ENCODE measurements around the gene SLC45A3.

Gene SLC45A3

GRCh38 chr1:205701420-205701819 lies 21.1 kb upstream of the SLC45A3 start:
- Histone ChIP-seq H3K9me3 (ENCODE audit: control insufficient read depth, low read length) (no peaks in the 10 kb centered on the region), H3K9ac (no peak overlapping the region), H3K27me3 (ENCODE audit: control insufficient read depth, insufficient read depth, low read length) (no peaks in the 10 kb centered on the region), H3K4me1 (no peaks in the 10 kb centered on the region), H2AFZ (no peak overlapping the region), H3K79me2 (no peaks in the 10 kb centered on the region), H3K4me2 (ENCODE audit: low read length) (no peak overlapping the region), H3K36me3 (ENCODE audit: control insufficient read depth, insufficient read depth, low read length) (no peaks in the 10 kb centered on the region), H3K27ac (no peak overlapping the region), H3K4me3 (ENCODE audit: low read depth, low read length) (no peak overlapping the region)
- TF ChIP-seq, protein P1, sequence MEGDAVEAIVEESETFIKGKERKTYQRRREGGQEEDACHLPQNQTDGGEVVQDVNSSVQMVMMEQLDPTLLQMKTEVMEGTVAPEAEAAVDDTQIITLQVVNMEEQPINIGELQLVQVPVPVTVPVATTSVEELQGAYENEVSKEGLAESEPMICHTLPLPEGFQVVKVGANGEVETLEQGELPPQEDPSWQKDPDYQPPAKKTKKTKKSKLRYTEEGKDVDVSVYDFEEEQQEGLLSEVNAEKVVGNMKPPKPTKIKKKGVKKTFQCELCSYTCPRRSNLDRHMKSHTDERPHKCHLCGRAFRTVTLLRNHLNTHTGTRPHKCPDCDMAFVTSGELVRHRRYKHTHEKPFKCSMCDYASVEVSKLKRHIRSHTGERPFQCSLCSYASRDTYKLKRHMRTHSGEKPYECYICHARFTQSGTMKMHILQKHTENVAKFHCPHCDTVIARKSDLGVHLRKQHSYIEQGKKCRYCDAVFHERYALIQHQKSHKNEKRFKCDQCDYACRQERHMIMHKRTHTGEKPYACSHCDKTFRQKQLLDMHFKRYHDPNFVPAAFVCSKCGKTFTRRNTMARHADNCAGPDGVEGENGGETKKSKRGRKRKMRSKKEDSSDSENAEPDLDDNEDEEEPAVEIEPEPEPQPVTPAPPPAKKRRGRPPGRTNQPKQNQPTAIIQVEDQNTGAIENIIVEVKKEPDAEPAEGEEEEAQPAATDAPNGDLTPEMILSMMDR (IDR thresholded peaks at IDR 0.05) = no peak

GRCh38 chr1:205700865-205701401 lies 20.6 kb upstream of the SLC45A3 start:
- Histone ChIP-seq H3K27ac (no peak overlapping the region), H3K4me3 (ENCODE audit: low read depth, low read length) (no peak overlapping the region), H3K4me2 (ENCODE audit: low read length) (no peak overlapping the region), H2AFZ (no peak overlapping the region), H3K9me3 (ENCODE audit: control insufficient read depth, low read length) (no peaks in the 10 kb centered on the region), H3K4me1 (no peaks in the 10 kb centered on the region), H3K79me2 (no peaks in the 10 kb centered on the region), H3K27me3 (ENCODE audit: control insufficient read depth, insufficient read depth, low read length) (no peaks in the 10 kb centered on the region), H3K36me3 (ENCODE audit: control insufficient read depth, insufficient read depth, low read length) (no peaks in the 10 kb centered on the region), H3K9ac (no peak overlapping the region)
- TF ChIP-seq, protein P1 (IDR thresholded peaks at IDR 0.05) = no peak

GRCh38 chr1:205699416-205699815 lies 19.1 kb upstream of the SLC45A3 start:
- Histone ChIP-seq H3K9me3 (ENCODE audit: control insufficient read depth, low read length) (no peaks in the 10 kb centered on the region), H3K4me2 (ENCODE audit: low read length) (no peak overlapping the region), H3K27ac (no peak overlapping the region), H2AFZ (no peak overlapping the region), H3K27me3 (ENCODE audit: control insufficient read depth, insufficient read depth, low read length) (no peaks in the 10 kb centered on the region), H3K79me2 (no peaks in the 10 kb centered on the region), H3K36me3 (ENCODE audit: control insufficient read depth, insufficient read depth, low read length) (no peaks in the 10 kb centered on the region), H3K4me3 (ENCODE audit: low read depth, low read length) (no peak overlapping the region), H3K9ac (no peak overlapping the region), H3K4me1 (no peaks in the 10 kb centered on the region)
- TF ChIP-seq, protein P1 (IDR thresholded peaks at IDR 0.05) = no peak

DNA sequence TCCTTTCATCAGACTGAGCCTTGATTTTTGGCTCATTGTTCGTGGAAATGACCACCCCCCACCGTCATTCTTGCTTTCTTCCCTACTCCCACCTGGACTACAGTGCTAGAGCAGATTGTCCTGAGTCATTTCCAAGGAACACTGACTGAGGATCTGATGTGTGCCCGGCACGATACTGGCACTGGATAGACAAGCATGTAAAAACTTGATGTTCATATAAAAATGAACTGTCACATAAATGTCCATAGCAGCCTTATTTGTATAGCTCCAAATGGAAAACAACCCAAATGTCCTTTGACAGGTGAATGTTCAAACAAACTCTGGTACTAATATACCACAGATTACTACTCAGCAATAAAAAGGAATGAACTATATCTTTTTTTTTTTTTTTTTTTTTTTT lies 18.6 kb upstream of the SLC45A3 start:
- H3K79me2 ChIP-seq = no peaks in the 10 kb centered on the region
- H3K27me3 ChIP-seq (ENCODE audit: control insufficient read depth, insufficient read depth, low read length) = no peaks in the 10 kb centered on the region
- H3K27ac ChIP-seq = no peak overlapping the region
- no peaks in the 10 kb centered on the region for H3K9me3 ChIP-seq (ENCODE audit: control insufficient read depth, low read length)
- TF ChIP-seq, protein P1 (IDR thresholded peaks at IDR 0.05) = no peak
- no peaks in the 10 kb centered on the region for H3K36me3 ChIP-seq (ENCODE audit: control insufficient read depth, insufficient read depth, low read length)
- no peak overlapping the region for H3K4me2 ChIP-seq (ENCODE audit: low read length)
- no peaks in the 10 kb centered on the region for H3K4me1 ChIP-seq
- no peak overlapping the region for H3K9ac ChIP-seq
- H2AFZ ChIP-seq = no peak overlapping the region
- H3K4me3 ChIP-seq (ENCODE audit: low read depth, low read length) = no peak overlapping the region

GRCh38 chr1:205693421-205693991 lies 13.2 kb upstream of the SLC45A3 start:
- Histone ChIP-seq H3K27me3 (ENCODE audit: control insufficient read depth, insufficient read depth, low read length) (no peaks in the 10 kb centered on the region), H3K27ac (no peak overlapping the region), H3K79me2 (no peaks in the 10 kb centered on the region), H3K4me3 (ENCODE audit: low read depth, low read length) (no peak overlapping the region), H3K9me3 (ENCODE audit: control insufficient read depth, low read length) (no peaks in the 10 kb centered on the region), H2AFZ (no peak overlapping the region), H3K4me2 (ENCODE audit: low read length) (no peak overlapping the region), H3K4me1 (no peaks in the 10 kb centered on the region), H3K36me3 (ENCODE audit: control insufficient read depth, insufficient read depth, low read length) (no peaks in the 10 kb centered on the region), H3K9ac (no peak overlapping the region)
- TF ChIP-seq, protein P1 (IDR thresholded peaks at IDR 0.05) = no peak
